ENCODE data around the gene PAPOLB. TPM values are rescaled to one million over a fixed set of nuclear protein-coding genes. Genes with fewer than 3 reads are reported as not detected.

PAPOLB gene
- total RNA-seq, 1 experiment from 2014 or later: not detected

GRCh38 chr7:4808026-4808425 is 53.8 kb downstream of the PAPOLB start:
- intact Hi-C loops (cut with micrococcal nuclease; ENCODE audit: unreplicated experiment): no loop called here
- H3K9me2 ChIP-seq (ENCODE audit: insufficient read depth): no peaks in the 10 kb centered on the region
- TF ChIP-seq EZH2 (IDR thresholded peaks at IDR 0.05; ENCODE audit: low read depth): no peak
- TF ChIP-seq CTCF (conservative IDR thresholded peaks at IDR 0.05): no peak
- H3K4me3 ChIP-seq: no peak overlapping the region
- BruUV-seq (replicated peaks): no TSS peak
- no peak overlapping the region for H2AFZ ChIP-seq
- H3K36me3 ChIP-seq (ENCODE audit: low read depth): no peaks in the 10 kb centered on the region
- no peaks in the 10 kb centered on the region for H3K9me3 ChIP-seq (ENCODE audit: insufficient read depth, low read depth)
- CTCF ChIA-PET: no interaction called here
- no peaks in the 10 kb centered on the region for H3K79me2 ChIP-seq (ENCODE audit: low read depth)
- H3K4me2 ChIP-seq: no peak overlapping the region
- no peaks in the 10 kb centered on the region for H4K20me1 ChIP-seq (ENCODE audit: insufficient read depth)
- peaks cover 12% of the 10 kb centered on the region; the same call in 1 of the 2 replicates for H3F3A ChIP-seq (ENCODE audit: insufficient read depth, low read depth)
- peaks cover 7% of the 10 kb centered on the region for H3K4me1 ChIP-seq (replicated peaks; ENCODE audit: insufficient read depth)
- peaks cover 64% of the 10 kb centered on the region for H3K27me3 ChIP-seq (ENCODE audit: insufficient read depth, low read depth)
- POLR2A ChIA-PET (ENCODE audit: unreplicated experiment): interaction anchor here (0.6 kb wide), 1 partner anchor 277 kb away, joined by 8 read pairs; no protein-coding TSS in a partner anchor
- H3K27ac ChIP-seq: no peak overlapping the region
- DNase-seq: no peak

Other genes with a start within 250 kb of the PAPOLB start
- 68.1 and 77.3 TPM in 2 replicates for gene FOXK1, start 179.7 kb downstream of the PAPOLB start, total RNA-seq (2021)
- gene AP5Z1, start 86.4 kb downstream of the PAPOLB start, total RNA-seq (2021): 40.6 and 44.0 TPM in 2 replicates
- gene RADIL, start 21.7 kb upstream of the PAPOLB start, total RNA-seq (2021): 0.35 and 0.73 TPM in 2 replicates
- gene MMD2, start 97.2 kb upstream of the PAPOLB start, total RNA-seq (2021): not detected in 2 replicates
- 10.1 and 12.4 TPM in 2 replicates for gene RBAK, start 183.8 kb upstream of the PAPOLB start, total RNA-seq (2021)

Measured in PC-9 (cell line).